Measurements from ENCODE around the gene OTOF.

The OTOF gene

DNA sequence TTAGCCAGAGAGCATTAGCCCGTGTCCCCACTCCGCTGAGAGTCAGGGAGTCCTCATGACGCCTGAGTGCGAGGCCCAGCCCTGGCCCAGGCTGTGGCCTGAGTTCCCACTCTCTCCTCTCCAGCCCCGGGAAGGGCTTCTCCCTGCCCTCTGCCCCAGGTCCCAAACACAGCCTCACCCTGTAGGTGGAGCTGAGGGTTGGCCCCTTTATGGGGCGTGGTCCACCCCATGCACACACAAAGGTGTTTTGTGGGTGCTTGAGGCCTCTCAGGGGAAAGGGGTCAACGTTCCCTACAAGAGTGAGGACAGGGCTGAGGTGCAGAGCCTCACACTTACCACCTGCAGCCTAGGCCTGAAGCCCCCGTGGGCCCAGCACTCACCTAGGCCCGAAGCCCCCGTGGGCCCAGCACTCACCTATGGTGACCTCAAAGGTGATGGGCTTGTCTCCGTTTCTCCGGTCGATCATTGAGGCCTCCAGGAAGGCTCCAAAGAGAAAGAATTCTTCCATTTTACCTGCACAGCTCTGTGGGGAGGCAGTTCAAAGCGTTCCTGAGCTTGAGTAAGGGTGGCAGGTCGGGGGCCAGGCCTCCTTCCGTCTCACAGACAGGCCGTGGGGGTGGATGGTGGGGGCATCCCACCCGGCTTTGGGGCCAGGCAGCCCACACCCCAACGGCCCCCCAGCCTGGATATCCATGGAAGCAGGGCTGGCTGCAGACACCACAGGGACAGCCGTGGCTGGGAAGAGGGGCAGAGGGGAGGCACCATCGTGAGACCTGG, 2.1 kb upstream of the OTOF start:
- Histone ChIP-seq H3K9ac (ENCODE audit: low read depth, low read length) (peak overlapping the region; percentile 26; the same call in 1 of the 2 replicates), H3K27me3 (ENCODE audit: insufficient read depth, low read length) (no peaks in the 10 kb centered on the region), H3K4me1 (ENCODE audit: insufficient read depth, low read length) (no peaks in the 10 kb centered on the region), H3K36me3 (ENCODE audit: insufficient read depth, low read length) (no peaks in the 10 kb centered on the region), H3K4me3 (ENCODE audit: low read length) (no peak overlapping the region), H3K27ac (ENCODE audit: low read depth, low read length) (no peak overlapping the region), H3K9me3 (ENCODE audit: insufficient read depth, low read depth, low read length) (no peaks in the 10 kb centered on the region)
- 92% methylated on average over 21 of the region's 21 CpGs for WGBS

DNA sequence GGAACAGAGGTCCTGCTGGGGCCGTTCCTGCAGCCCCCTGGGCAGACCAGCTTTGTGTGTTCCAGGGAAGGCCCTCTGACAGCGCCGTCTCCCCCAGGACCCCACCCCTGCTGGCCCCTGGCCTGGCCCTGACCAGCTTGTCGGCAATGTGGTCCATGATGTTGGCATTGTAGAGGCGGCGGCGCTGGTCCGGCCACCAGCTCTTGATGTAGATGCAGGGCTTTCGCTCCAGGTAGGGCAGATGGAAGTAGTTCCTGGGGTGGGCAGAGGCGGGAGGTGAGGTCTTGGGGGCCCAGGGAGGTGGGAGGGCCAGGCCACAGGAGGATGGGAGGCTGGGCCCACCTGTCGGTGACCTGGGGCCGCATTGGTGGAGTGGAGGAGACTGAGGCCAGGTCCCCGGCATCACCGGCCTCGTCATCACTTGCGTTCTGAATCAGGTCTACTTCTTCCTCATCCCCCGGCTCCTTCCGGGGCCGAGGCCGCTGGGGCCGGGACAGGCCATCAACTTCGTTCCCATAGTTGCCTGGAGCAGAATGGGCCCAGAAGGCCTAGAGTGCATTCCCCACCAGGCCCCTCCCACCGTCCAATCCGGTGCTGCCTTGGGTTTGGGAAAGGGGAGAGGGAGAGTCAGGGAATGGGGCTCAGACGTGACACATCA, 1.3 kb upstream of the OTOF start:
- Histone ChIP-seq H3K9me3 (ENCODE audit: insufficient read depth, low read depth, low read length) (no peaks in the 10 kb centered on the region), H3K27me3 (ENCODE audit: insufficient read depth, low read length) (no peaks in the 10 kb centered on the region), H3K4me3 (ENCODE audit: low read length) (no peak overlapping the region), H3K36me3 (ENCODE audit: insufficient read depth, low read length) (no peaks in the 10 kb centered on the region), H3K9ac (ENCODE audit: low read depth, low read length) (no peak overlapping the region), H3K4me1 (ENCODE audit: insufficient read depth, low read length) (no peaks in the 10 kb centered on the region), H3K27ac (ENCODE audit: low read depth, low read length) (no peak overlapping the region)
- 93% methylated on average over 25 of the region's 25 CpGs for WGBS

DNA sequence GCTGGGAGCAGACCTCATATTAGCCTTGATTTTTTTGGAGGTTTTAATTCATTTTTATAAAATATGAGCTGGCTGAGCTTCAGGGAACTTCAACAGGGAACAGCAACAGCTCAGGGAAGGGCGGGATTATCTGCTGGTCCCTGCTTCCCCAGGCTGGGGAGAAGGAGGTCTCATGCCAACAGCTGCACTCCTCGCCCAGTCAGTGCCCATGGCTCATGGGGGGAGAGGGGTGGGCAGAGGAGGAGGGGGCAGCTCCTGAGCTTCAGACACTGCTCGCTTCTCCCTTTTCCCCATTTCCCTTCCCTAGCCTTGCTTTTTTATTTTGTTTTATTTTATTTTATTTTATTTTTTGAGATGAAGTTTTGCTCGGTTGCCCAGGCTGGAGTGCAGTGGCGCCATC, 442 bp upstream of the OTOF start:
- H3K4me1 ChIP-seq (ENCODE audit: insufficient read depth, low read length): no peaks in the 10 kb centered on the region
- H3K4me3 ChIP-seq (ENCODE audit: low read length): no peak overlapping the region
- H3K27me3 ChIP-seq (ENCODE audit: insufficient read depth, low read length): no peaks in the 10 kb centered on the region
- H3K27ac ChIP-seq (ENCODE audit: low read depth, low read length): no peak overlapping the region
- 91% methylated on average over 3 of the region's 5 CpGs for WGBS
- H3K36me3 ChIP-seq (ENCODE audit: insufficient read depth, low read length): no peaks in the 10 kb centered on the region
- H3K9me3 ChIP-seq (ENCODE audit: insufficient read depth, low read depth, low read length): no peaks in the 10 kb centered on the region
- H3K9ac ChIP-seq (ENCODE audit: low read depth, low read length): no peak overlapping the region

DNA sequence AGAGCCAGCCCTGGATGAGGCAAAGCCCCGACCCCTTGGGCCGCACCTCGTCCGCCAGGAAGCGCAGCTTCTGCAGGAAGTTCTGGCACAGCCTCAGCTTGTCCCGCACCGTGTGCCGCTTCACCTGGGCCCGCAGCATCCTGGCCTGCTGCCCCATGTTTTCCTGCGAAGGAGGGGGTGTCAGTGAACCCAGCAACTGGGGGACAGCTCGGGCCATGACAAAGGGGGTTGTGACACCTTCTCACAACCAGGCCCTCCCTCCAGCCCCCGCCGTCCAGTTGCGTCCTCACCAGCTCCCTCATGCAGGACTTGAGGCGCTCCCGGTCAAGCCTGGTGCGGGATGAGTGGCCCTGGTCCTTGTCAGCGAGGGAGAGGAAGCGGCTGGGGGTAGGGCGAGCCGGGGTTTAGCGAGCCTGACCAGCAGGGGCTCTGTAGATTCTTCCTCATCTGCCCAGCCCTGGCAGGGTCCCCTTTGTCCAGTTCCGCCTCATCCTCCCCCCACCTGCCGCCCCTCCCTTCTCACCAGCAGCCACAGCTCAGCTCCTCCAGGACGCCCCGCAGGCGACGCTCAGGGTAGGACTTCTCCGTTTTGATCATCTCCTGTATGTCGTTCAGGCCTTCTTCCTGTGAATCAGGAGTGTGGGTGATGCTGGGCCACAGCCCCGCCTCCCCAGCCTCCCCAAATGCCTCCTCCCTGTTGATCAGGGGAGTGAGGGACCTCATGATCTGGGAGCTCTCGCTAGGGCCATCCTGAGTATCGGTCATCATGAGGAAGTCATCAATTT, 606 bp downstream of the OTOF start:
- 73% methylated on average over 33 of the region's 33 CpGs for whole genome bisulfite sequencing

DNA sequence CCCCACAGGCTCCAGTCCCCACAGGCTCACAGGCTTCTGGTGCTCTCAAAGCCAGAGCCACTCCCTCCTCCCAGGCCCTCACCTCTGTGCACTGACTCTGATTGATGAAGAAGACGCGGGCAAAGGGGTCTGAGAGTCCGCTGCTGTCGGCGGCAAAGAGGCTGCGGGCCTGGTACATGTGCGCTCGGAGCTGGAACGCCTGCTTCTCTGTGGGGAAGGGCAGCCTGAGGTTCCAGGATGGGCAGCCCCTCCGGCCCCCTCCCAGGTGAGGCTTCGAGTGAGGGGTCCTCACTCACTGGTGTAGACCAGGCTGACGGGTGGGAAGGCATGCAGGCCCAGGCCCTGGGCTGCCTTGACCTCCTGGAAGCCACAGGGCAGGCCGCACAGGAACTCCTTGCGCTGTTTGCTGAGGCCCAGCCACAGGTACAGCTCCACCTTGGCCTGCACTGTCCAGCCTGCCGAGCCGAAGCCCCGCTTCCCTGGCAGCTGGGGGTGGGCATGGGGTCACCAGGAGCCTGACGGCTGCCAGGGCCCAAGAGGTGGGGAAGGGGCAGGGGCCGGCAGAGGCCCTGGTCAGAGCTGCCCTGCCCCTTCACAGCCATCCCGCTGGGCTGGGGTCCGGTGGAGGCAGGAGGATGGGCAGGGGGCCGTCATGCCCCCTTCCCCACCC, 2.0 kb downstream of the OTOF start:
- no peak overlapping the region for H3K27ac ChIP-seq (ENCODE audit: low read depth, low read length)
- H3K9ac ChIP-seq (ENCODE audit: low read depth, low read length): no peak overlapping the region
- no peaks in the 10 kb centered on the region for H3K4me1 ChIP-seq (ENCODE audit: insufficient read depth, low read length)
- 88% methylated on average over 19 of the region's 22 CpGs for WGBS
- H3K36me3 ChIP-seq (ENCODE audit: insufficient read depth, low read length): no peaks in the 10 kb centered on the region
- no peak overlapping the region for H3K4me3 ChIP-seq (ENCODE audit: low read length)
- H3K9me3 ChIP-seq (ENCODE audit: insufficient read depth, low read depth, low read length): no peaks in the 10 kb centered on the region
- H3K27me3 ChIP-seq (ENCODE audit: insufficient read depth, low read length): no peaks in the 10 kb centered on the region

More for the DNA sequence above, 606 bp downstream of the OTOF start:
- H3K9ac ChIP-seq (ENCODE audit: low read depth, low read length): no peak overlapping the region
- H3K9me3 ChIP-seq (ENCODE audit: insufficient read depth, low read depth, low read length): no peaks in the 10 kb centered on the region
- no peaks in the 10 kb centered on the region for H3K4me1 ChIP-seq (ENCODE audit: insufficient read depth, low read length)
- no peak overlapping the region for H3K4me3 ChIP-seq (ENCODE audit: low read length)
- no peaks in the 10 kb centered on the region for H3K27me3 ChIP-seq (ENCODE audit: insufficient read depth, low read length)
- no peaks in the 10 kb centered on the region for H3K36me3 ChIP-seq (ENCODE audit: insufficient read depth, low read length)
- no peak overlapping the region for H3K27ac ChIP-seq (ENCODE audit: low read depth, low read length)

DNA sequence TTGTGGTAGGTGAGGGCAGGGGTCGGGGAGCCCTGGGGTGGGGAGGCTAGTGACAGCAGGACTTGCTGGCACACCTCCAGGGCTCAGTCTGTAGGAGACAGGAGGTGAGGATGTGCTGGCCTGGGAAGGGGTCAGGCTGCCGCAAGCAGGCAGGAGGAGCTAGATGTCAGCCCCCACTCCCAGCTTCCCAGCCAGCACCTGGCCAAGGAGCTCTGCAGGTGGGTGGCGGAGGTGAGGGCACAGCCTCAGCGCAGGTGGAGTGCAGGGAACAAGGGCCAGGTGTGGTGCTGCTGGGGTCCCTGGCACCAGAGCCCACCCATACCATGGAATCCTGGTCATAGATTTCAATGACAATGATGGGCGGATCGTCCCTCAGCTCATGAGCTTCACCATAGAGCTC, 2.9 kb downstream of the OTOF start:
- 93% methylated on average over 6 of the region's 6 CpGs for WGBS
- no peaks in the 10 kb centered on the region for H3K4me1 ChIP-seq (ENCODE audit: insufficient read depth, low read length)

DNA sequence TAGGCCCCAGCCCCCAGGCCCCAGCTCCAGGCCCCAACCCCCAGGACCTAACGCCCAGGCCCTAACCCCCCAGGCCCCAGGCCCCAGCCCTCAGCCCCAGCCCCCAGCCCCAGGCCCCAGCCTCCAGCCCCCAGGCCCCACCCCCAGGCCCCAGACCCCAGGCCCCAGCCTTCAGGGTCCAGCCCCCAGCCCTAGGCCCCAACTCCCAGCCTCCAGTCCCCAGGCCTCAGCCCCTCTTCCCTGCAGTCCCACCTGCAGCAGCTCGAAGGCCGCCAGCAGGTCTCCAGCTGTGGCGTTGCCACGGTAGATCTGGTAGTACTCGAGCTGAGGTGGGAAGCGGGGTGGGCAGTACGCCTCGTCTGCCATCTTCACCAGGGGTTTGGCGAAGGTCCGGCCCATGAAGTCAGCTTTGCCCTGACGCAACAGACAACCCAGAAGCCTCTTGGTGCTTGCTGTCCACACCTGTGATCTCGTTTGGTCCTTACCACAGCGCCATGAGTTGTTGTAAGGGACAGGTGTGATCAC, 3.6 kb downstream of the OTOF start:
- WGBS: 95% methylated on average over 13 of the region's 14 CpGs
- Histone ChIP-seq H3K9ac (ENCODE audit: low read depth, low read length) (no peak overlapping the region), H3K4me1 (ENCODE audit: insufficient read depth, low read length) (no peaks in the 10 kb centered on the region), H3K9me3 (ENCODE audit: insufficient read depth, low read depth, low read length) (no peaks in the 10 kb centered on the region), H3K36me3 (ENCODE audit: insufficient read depth, low read length) (no peaks in the 10 kb centered on the region), H3K27ac (ENCODE audit: low read depth, low read length) (no peak overlapping the region), H3K4me3 (ENCODE audit: low read length) (no peak overlapping the region), H3K27me3 (ENCODE audit: insufficient read depth, low read length) (no peaks in the 10 kb centered on the region)

More for the DNA sequence above, 2.9 kb downstream of the OTOF start:
- Histone ChIP-seq H3K36me3 (ENCODE audit: insufficient read depth, low read length) (no peaks in the 10 kb centered on the region), H3K27me3 (ENCODE audit: insufficient read depth, low read length) (no peaks in the 10 kb centered on the region), H3K9ac (ENCODE audit: low read depth, low read length) (no peak overlapping the region), H3K9me3 (ENCODE audit: insufficient read depth, low read depth, low read length) (no peaks in the 10 kb centered on the region), H3K27ac (ENCODE audit: low read depth, low read length) (no peak overlapping the region), H3K4me3 (ENCODE audit: low read length) (no peak overlapping the region)

DNA sequence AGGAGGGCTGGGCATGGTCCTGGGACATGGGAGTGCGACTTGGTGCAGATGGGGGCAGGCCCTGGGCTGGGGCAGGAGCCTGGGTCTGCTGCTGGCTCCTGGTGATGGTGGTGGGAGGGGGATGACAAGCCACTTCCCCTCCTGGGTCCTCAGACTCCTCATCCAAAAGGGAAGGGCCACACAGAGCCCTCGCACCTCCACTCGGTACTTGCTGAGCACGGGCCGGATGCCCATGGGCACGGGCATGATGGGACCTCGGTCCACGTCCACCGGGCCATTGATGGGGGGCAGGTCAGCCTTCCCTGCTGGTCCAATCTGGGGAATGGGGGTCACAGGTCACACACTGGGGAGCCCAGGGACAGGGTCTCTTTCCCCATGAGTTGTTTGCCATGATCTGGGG, 4.1 kb downstream of the OTOF start:
- Histone ChIP-seq H3K27ac (ENCODE audit: low read depth, low read length) (no peak overlapping the region), H3K36me3 (ENCODE audit: insufficient read depth, low read length) (no peaks in the 10 kb centered on the region), H3K27me3 (ENCODE audit: insufficient read depth, low read length) (no peaks in the 10 kb centered on the region), H3K9me3 (ENCODE audit: insufficient read depth, low read depth, low read length) (no peaks in the 10 kb centered on the region), H3K4me3 (ENCODE audit: low read length) (no peak overlapping the region), H3K9ac (ENCODE audit: low read depth, low read length) (no peak overlapping the region), H3K4me1 (ENCODE audit: insufficient read depth, low read length) (no peaks in the 10 kb centered on the region)
- 95% methylated on average over 9 of the region's 9 CpGs for WGBS

DNA sequence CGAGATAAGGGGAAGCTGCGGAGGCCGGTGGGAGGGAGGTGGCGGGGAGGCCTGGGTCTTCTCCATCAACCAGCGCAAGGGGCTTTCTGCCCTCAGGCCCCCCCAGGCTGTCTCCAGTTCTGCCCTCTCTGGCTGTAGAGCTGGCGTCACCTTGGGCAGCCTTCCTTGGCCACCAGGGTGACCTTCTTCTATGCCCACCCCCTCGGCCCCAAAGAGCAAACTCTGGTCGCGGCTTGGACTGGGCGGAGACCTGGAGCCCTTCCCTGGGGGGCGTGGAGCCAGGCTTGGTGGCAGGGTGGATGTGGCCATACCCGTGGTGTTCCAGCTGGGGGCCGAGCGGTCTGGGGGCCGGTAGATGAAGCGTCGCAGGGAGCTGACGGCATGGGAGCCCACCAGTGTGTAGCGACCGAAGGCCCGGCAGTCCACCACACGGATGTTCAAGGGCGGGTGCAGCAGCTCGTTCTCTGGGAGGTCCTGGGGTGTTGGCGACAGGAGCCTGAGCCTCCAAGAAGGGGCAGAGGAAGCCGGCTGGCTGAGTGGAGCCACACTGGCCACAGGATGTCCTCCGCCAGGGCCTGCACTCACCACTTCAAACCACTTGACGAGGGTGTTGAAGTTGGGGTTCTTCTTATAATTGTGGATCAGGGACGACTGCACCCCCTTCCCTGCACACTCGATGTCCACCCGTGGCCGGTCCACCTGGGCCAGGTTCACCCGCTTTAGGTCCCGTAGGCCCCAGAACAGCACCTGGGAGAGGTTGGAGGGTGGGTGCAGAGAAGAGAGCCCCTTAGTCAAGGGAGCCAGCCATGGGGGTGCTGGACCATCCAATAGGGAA, 4.9 kb downstream of the OTOF start:
- Histone ChIP-seq H3K27ac (ENCODE audit: low read depth, low read length) (no peak overlapping the region), H3K4me3 (ENCODE audit: low read length) (no peak overlapping the region), H3K27me3 (ENCODE audit: insufficient read depth, low read length) (no peaks in the 10 kb centered on the region), H3K36me3 (ENCODE audit: insufficient read depth, low read length) (no peaks in the 10 kb centered on the region), H3K4me1 (ENCODE audit: insufficient read depth, low read length) (no peaks in the 10 kb centered on the region), H3K9ac (ENCODE audit: low read depth, low read length) (no peak overlapping the region), H3K9me3 (ENCODE audit: insufficient read depth, low read depth, low read length) (no peaks in the 10 kb centered on the region)
- 94% methylated on average over 34 of the region's 34 CpGs for WGBS
